GM19468 (cell line): Measurements from ENCODE around the gene KL.

Experiments used
- ATAC-seq: cut with Tn5 transposase; IDR thresholded peaks from one replicate; pipeline ENCODE4 v1.9.1; 2021; ENCODE audit warnings: mild to moderate bottlenecking, moderate library complexity, moderate number of reproducible peaks; ENCODE audit not compliant: unreplicated experiment; ENCODE audit errors: extremely low read depth

Gene KL

DNA sequence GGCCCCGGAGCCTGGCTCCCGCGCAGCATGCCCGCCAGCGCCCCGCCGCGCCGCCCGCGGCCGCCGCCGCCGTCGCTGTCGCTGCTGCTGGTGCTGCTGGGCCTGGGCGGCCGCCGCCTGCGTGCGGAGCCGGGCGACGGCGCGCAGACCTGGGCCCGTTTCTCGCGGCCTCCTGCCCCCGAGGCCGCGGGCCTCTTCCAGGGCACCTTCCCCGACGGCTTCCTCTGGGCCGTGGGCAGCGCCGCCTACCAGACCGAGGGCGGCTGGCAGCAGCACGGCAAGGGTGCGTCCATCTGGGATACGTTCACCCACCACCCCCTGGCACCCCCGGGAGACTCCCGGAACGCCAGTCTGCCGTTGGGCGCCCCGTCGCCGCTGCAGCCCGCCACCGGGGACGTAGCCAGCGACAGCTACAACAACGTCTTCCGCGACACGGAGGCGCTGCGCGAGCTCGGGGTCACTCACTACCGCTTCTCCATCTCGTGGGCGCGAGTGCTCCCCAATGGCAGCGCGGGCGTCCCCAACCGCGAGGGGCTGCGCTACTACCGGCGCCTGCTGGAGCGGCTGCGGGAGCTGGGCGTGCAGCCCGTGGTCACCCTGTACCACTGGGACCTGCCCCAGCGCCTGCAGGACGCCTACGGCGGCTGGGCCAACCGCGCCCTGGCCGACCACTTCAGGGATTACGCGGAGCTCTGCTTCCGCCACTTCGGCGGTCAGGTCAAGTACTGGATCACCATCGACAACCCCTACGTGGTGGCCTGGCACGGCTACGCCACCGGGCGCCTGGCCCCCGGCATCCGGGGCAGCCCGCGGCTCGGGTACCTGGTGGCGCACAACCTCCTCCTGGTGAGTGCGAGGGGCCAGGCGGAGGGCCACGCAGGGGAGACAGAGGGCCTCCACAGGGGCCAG is at the start of gene KL:
Gene KL (plus strand): TSS at position 10 of the 909 bp plus-strand sequence. CDS start 18 bp downstream, at position 28.
- ATAC-seq = no peak

DNA sequence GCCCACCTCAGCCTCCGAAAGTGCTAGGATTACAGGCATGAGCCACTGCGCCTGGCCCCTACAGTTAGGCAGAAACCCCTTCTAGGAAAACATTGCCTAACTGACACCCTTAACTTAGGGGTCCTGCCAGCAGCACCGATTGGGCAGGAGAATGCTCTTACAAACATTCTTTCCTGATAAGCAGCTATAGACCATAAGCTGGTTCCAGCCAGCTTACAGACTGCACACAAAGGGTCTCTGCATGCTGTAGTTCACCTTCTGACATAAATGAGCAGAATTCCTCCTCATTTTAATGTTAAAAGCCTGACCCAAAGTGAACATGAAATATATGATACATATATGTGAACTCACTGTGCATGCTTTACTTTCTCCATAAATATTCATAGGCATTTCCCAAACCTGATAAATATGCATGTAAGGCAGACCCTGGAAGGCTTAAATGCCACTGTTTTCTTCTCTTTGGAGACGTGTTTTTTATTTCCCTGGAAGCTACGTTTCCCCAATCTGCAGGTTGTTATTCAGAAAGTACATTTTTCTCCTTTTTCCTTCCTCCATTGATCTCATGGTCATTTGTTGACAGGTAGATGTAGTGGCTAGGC is 48.5 kb upstream of the KL start:
- no peak for ATAC-seq

DNA sequence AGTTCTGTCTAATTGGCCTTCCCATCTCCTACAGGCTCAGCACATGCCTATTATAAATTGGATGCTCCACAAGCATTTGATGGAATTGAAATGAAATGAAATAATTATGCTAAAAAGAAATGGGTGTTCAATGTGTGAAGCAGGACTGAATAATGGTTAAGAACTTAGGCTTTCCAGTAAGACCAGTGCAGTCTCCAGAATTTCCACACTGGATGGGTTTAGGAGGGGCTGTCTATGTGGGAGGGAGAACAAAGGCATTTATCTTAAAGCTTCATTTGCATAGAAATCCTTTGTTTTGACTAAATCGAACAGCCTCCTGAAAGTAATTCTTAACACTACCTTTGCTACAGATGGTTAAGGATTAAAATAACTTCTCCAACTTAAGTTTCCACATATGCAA is 47.9 kb upstream of the KL start:
- ATAC-seq = no peak

DNA sequence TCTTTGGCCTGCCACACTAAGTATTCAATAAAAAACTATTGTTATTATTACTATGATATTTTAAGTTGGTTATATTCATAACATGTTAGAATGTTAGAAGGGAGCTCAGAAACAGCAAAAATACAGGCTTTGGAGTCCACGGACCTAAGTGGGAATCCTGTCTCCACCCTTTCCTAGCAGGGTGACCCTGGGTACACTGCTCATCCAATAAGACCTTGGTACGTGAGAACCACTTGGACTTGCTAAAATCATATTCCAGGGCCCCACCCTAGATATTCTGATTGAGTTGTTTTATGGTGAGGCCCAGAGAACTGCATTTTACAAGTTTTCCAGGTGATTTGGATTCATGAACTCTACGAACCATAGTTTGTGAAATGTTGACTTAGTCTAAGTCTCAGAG is 47.4 kb upstream of the KL start:
- no peak for ATAC-seq

DNA sequence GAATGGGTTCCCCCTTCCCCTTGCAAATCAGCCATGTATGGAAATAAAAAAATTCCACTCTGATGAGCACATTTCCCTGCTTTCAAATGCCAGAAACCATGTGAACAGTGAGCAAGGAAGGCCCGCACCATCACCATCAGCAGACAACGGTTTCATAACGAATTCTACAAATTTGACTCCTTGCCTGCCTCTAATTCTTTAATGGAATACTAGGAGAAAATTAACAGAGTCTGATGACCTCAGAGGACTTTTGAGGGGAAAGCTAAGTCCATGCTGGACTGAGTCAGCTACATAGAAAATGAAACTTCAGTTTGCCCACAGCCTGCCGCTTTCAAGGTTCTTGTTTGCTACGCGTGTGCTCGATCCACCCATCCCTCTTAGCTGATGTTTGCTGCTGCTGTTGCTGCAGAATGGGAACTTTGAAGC is 46.7 kb upstream of the KL start:
- ATAC-seq = no peak

DNA sequence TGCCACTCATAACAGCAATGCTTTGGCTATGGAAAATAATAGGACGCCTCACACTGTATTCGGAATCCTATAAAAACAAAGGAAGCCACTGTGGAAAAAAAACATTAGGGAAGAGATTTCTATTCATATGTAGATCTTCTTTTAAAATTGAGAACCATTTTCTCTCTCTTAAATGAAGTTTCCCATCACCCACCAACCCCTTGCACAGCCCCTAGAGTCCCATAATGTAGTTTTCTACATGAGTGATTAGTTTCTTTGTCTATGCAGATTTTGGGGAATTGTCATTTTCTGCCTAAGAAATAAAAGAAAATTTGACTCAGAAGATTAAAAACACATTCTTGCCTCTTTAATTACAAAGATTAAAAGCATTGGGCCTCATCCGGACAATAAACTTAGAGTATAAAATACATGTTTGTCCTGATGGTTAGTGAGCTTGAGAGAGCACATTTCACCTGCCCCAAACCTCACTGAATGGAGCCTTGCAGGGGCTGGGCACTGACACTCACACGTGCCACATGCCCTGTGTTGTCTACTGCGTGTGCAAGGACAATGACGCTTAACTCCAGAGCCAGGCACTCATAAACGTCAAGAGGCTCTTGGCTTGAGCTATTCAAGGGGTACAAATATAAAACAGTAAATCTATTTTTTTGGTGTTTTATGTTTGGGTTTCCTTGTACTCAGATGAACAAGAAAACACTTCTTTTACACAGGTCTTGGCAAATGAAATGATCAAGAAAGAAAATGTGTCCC is 40.0 kb upstream of the KL start:
- no peak for ATAC-seq

DNA sequence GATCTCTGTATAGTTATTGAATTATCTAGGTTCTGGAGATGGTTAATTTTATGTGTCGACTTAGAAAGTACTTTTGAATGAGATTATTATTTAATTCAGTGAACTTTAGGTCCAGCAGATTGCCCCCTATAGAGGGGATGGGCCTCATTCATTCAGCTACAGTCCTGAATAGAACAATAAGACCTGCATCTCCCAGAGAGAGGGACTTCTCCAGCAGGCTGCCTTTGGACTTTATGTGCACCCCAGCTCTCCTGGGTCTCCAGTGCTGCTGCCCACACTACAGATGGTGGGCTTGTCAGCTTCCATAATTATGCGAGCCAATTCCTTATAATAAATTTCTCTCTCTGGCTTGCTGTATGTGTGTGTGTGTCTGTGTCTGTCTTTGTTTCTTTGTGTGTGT is 39.3 kb upstream of the KL start:
- no peak for ATAC-seq

DNA sequence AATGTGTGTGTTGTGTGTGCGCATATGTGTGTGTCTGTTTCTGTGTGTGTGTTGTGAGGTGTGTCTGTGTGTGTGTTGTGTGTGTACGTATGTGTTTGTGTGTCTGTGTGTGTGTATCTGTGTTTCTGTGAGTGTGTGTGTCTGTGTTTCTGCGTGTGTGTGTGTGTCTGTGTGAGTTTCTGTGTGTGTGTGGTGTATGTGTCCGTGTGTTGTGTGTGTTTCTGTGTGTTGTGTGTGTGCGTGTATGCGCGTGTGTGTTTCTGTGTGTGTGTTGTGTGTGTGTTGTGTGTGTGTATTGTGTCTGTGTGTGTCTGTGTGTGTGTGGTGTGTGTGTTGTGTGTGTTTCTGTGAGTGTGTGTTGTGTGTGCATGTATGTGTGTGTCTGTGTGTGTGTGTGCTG is 38.9 kb upstream of the KL start:
- no peak for ATAC-seq

DNA sequence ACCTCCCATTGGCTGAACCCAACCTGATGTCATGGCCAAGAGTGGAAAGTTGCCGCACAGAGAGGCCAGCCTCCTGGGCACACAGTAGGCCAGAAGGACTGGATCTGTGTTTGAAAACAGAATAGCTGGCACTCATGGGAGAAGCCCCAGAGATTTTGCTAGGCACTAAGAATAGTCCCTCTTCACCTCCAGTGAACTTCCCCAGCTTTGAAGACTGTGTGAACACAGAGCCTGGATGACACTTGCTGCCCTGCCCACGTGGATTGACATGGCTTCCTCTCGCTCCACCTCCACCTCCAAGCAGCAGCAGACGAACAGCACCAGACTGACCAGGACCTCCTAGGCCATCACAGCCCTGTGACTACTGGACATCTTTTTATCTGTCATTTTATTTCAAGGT is 37.9 kb upstream of the KL start:
- no peak for ATAC-seq

DNA sequence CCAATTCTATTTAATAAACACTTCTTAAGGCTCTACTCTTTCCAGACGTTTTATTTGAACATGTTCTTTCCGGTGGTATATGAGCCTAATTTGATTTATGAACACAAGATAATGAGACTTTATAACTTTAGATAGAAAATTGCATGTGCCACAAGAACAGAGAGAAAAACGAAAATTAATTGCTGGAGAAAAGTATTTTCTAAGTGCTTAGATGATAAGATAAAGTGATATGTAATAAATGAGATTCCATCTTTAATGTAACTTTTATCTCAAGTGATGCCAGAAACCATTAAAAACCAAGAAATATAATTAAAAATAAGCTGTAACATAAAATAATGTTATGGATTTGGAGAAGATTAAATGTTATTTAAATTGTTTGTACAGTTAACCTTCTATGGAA is 33.2 kb upstream of the KL start:
- no peak for ATAC-seq

DNA sequence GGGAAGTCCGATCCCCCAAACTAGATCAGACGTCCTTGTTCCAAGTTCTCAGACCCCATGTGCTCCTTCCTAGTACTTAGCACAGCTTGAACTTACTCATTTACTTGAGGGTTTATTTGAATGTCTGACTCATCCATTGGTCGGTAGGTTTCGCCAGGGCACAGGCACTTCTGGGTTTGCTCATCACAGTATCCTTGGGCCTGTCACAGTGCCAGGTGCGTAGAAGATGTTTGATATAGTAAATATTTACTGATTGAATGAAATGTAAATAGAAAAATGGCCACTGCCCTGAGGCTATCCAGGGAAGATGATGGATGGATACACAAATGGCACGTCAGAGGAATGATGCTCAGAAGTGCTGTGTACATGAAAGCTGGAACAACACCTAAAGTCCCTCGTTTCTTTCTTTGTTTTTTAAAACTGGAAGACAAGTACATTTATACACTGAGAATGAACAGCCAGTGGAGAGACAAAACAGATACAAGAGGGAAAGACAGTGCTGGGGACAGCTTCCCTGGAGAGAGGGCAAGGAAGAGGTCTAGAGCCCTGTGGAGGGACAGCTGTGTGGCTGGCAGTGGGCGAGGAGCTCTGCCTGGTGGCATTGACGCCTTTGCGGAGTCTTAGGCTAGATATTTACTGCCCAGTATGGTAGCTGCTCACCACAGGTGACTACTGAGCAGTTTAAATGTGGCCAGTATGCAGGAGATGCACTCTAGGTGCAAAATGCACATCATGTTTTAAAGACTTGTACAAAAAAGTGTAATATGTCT is 31.2 kb upstream of the KL start:
- no peak for ATAC-seq

DNA sequence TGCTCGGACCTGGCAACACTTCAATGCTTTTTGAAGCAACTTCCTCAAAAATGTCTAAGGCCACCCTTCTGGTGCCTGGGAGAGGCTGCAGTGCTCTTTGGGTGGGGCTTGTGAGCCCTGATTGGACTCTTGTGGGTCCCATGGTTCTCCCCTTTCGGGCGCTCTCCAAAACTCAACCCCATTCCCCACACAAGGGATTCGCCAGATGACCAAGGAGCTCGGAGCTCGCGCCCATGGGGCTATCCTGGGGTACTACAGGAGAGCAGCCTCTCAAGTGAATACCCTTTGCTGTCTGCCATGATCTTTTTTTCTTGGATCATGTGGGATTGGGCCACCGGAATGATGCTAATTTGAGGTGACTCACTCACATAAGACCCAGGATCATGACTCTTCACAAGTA is 29.7 kb upstream of the KL start:
- ATAC-seq = no peak

DNA sequence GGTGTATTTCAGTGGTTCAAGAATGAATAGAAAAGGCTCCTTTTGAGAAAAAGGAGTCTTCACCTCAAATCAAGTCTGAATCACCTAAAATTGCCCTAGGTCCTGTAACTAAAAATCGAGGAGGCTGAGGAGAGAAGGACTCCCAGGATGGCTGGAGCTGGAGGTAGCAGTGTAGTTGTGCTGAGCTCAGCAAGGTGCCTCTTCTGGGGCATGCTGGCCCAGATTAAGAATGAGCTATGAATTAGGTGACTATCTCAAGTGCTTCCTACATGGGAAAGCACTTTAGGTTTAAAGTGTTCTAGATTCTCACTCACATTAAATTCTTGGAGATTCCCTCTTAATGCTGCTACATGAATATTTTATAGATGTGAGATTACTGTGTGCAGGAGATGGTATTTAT is 28.8 kb upstream of the KL start:
- no peak for ATAC-seq

DNA sequence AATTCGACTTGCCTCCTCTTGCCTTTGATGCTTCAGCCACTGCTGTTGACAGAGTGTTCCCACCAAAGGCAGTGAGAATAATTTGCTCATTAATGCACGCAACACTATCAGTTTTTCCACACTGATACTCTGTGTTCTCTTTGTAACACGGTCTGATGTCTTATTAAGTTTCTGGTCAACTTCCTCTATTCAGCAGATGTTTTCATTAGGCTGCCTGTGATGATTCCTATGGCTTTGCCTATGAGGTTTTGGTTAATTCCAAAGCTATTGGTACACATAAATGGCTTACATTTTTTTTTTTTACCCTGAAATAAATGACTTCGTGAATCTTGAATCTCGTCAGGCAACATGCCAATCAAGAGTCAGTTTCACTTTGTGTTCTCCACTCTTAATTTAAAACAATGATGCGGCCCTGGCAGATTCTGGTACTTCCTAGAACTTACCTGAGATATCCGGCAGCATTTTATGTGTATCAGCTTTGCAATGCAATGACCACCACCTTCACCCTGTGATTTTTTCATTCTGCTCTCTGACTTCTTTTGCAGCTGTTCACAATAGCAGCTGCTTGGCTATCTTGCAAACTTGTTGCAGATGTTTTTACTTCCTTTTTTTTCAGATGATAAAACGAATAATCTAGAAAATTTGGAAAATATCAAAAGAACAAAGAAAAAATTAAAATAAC is 27.5 kb upstream of the KL start:
- no peak for ATAC-seq

DNA sequence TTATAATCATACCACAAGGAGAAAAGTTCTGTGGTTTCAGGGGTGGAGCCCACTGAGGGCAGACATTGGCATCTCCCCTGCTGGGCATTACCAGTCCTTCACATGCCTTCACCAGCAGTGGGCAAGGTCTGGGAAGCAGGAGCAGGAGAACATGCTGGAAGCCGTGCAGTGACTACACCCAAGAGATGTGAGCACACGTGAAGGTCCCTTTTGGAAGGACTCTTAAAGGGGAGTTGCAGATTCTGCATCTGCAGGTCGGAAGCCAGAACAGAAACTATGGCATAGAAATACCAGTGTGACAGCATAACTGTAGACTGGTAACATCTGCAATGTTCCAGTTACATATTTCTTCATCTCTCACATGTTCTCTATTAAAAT is 26.9 kb upstream of the KL start:
- ATAC-seq = no peak

DNA sequence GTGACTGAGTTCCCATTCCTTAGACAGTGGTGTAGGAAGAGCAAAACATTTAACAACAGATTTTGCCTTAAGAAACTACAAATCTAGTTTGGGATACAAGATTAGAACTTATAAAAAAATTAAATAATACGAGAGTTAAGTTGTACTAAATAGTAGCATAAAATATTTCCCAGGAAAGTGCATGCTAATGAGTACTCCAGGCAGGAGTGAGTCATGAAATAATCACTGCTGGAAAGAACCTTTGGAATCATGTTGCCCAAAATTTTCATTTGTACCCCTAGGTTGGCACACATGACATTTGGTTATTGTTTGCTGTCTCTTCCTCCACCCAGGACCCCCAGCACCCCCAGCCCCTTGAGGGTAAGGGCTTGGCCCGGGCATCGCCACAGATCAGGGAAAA is 26.3 kb upstream of the KL start:
- no peak for ATAC-seq

DNA sequence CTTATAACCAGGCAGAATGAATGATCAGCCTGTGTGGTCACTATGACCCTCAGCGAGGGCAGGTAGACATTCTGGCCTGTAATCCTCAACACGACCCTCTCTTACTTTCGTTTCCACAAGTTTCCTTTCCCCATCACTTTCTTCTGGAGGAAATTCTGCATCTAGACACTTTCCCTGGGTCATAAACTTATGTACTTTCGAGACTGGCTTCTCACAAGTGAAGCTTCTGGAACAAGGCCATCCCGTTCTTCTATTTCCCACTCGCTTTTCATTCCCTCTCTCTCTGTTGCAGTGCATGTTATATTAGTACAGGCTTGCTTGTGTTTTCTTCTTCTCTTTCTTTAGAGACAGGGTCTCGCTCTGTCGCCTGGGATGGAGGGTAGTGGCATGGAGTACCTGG is 23.1 kb upstream of the KL start:
- no peak for ATAC-seq

DNA sequence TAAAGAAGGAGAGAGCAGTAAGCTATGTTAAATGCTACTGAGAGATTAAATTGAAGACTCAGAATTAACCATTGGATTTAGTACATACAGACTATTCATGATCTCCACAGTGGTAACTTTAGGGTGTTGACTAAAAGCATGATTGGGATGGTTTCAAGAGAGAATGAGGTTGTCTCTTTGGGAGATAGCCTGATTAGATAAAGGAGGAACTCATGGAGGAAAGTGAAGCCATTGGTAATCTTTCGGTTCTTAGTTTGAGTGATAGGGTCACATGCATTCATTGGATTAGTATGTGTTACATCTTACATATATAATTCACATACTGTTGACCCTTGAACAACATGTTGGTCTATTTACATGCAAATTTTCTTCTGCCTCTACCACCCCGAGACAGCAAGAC is 18.8 kb upstream of the KL start:
- no peak for ATAC-seq

DNA sequence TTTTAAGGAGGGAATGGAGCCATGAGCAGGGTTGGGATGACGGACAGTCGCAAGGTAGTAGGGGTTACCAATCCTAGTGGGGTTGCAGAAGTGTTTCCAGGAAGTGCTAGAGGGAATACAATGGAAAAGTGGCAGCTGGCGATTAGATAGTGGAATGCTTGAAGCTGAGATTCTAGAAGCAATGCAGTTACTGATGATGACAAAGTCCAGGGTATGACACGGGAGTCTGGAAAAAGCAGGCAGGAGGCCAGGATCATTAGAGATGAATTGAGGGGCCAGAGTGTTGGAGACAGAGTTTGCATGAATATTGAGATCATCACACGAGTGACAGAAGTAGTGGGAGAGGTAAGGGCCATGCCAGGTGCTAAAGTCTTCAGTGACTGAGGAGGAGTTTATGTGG is 17.3 kb upstream of the KL start:
- ATAC-seq = no peak

DNA sequence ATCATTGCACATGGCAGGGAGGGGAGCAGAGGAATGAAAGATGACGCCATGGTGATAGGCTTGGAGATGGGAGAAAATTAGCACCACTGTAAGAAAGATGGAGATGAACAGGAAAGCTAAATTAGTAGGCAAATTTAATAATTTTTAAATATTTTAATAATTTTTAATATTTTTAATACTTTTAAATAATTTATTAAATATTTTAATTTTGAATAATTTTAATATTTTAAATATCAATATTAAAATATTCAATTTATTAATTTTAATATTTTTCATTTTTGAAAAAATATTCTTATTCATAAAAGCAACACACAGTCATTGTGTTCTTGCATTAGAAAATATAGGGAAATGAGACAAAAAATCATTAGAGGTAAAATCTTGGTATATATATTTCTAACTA is 15.9 kb upstream of the KL start:
- ATAC-seq = no peak
